OCI-LY1 (cell line): ENCODE data around the gene PDCD2.

Experiments used
- EZH2 ChIP-seq: fragments of 200-600 bp; sonication (generic), shearing (Covaris generic); IDR thresholded peaks from 2 replicates; pipeline ENCODE4 v1.8.0; 2017; ENCODE audit warnings: borderline replicate concordance, mixed run types, mild to moderate bottlenecking, antibody characterized with exemption, low read length, moderate library complexity, mixed read lengths
- TF ChIP-seq, protein P1 (sequence below): fragments of 200-600 bp; sonication (generic), shearing (Covaris generic); IDR thresholded peaks from 2 replicates; pipeline ENCODE4 v1.5.1; 2017; ENCODE audit warnings: mild to moderate bottlenecking, antibody characterized with exemption, low read length, moderate library complexity, mixed read lengths

DNA sequence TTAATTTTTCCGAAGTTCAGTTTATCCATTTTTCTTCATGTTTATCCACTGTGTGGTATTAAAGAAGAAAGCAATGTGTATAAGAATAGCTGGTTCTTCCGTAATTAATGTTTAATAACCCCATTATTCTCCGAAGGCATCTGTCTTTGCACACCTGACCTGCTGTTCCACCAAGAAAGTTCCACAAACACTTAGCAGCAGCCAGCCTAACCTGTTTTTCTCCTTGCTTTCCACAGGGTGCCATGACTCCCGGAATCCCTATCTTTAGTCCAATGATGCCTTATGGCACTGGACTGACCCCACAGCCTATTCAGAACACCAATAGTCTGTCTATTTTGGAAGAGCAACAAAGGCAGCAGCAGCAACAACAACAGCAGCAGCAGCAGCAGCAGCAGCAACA is 22.9 kb downstream of the PDCD2 start:
- TF ChIP-seq, protein P1, sequence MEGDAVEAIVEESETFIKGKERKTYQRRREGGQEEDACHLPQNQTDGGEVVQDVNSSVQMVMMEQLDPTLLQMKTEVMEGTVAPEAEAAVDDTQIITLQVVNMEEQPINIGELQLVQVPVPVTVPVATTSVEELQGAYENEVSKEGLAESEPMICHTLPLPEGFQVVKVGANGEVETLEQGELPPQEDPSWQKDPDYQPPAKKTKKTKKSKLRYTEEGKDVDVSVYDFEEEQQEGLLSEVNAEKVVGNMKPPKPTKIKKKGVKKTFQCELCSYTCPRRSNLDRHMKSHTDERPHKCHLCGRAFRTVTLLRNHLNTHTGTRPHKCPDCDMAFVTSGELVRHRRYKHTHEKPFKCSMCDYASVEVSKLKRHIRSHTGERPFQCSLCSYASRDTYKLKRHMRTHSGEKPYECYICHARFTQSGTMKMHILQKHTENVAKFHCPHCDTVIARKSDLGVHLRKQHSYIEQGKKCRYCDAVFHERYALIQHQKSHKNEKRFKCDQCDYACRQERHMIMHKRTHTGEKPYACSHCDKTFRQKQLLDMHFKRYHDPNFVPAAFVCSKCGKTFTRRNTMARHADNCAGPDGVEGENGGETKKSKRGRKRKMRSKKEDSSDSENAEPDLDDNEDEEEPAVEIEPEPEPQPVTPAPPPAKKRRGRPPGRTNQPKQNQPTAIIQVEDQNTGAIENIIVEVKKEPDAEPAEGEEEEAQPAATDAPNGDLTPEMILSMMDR, result no peak
- TF ChIP-seq EZH2, result no peak
